A204.1 (cell line): Measurements from ENCODE around the gene IGSF1.
"Not testable (repeated sequence)": the region's sequence is repeated elsewhere in the genome, so short reads cannot be mapped to it uniquely, and the experiment has no call there.

Experiments
- FAIRE-seq: peaks from 2 replicates; lab custom pipeline; 2012; peaks lifted over from hg19 to GRCh38; lab: Jason Lieb, UNC

Gene IGSF1

DNA sequence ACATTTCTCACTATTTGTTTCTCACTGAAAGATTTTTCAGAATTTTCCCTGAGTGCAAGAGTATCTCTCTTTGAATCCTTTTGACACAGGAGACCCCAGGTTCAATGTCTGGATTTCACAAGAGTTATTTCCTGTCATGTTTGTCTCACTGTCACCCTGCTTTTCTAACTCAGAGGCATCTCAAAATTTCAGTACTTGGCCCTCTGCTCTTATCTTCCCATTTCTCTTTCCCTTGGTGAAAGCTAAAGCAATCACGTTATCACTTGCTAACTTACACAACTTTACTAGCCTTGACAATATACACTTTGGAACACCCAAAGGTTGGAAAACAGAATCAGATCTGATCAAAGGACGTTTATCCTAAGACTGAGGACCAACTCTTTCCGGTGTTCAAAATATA, 17.3 kb downstream of the IGSF1 start:
- no peak for FAIRE-seq

DNA sequence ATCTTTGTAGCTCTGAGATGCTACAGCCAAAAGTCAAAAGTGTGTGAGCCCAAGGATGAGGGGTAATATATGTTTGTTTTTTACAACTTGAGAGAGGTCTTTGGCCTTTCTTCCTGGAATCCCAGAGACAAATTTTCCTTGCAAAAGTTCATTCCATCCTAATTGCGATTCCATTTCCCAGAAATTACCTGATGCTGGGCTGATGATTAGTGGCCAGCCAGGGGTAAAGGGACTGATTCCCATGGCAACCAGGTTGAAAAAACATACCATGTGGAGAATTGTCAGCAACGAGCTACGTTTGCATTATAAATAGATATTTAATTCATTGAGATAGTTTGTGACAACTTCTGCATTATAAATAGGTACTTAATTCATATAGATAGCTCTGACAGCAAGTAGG, 17.8 kb downstream of the IGSF1 start:
- no peak for FAIRE-seq

DNA sequence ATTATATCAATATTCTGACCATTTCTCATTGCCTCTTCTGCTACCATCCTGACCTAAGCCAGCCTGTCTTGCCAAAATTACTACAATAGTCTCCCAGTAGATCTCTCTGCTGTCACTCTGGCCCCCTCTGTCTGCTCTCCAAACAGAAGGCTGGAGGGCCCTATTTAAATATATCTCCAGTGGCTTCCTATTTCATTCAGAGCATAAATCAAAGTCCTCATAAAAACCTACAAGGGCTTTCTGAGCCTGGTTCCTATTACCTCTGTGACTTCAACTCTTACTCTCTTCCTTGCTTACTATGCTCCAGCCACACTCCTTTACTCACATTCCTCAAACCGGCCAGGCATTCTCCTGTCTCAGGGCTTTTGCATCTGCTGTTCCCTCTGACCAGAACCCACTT, 19.0 kb downstream of the IGSF1 start:
- FAIRE-seq, result no peak

DNA sequence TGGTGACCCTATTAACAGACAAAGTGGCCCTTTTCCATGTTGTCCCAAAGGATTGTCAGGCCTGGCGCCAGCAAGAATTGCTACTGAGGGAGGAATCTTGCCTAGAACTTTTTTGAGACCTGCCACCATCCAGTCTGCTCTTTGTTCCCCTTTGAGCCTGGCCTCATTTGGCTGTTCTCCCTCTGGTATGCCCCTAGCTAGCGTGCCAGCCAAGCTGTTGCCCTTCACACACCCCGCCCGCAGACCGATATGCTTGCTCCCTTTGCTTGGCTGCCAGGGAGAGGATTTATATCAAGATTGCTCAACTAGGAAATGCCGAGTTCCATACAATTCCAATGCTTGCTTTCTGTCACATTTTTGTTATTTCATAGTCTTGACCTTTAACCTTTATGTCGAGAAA, 24.4 kb downstream of the IGSF1 start:
- FAIRE-seq, result no peak

DNA sequence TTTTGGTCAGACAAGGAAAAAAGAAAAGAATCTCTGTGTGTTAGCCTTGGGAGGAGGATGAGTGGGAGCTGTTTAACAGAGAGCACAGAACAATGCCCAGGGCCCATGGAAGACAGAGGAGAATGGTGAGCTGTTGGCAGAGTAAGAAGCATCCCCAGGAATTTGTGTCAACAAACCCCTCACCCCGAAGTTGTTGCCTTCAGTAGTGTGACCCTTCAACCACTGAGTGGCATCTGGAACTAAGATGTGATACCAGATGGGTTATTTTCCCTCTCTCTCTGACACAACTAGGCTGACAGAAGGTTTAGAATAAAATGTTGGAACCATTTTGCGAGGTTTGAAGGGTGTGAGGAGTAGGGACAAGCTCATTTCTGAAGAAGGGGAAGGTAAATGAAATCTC, 25.1 kb downstream of the IGSF1 start:
- no peak for FAIRE-seq

DNA sequence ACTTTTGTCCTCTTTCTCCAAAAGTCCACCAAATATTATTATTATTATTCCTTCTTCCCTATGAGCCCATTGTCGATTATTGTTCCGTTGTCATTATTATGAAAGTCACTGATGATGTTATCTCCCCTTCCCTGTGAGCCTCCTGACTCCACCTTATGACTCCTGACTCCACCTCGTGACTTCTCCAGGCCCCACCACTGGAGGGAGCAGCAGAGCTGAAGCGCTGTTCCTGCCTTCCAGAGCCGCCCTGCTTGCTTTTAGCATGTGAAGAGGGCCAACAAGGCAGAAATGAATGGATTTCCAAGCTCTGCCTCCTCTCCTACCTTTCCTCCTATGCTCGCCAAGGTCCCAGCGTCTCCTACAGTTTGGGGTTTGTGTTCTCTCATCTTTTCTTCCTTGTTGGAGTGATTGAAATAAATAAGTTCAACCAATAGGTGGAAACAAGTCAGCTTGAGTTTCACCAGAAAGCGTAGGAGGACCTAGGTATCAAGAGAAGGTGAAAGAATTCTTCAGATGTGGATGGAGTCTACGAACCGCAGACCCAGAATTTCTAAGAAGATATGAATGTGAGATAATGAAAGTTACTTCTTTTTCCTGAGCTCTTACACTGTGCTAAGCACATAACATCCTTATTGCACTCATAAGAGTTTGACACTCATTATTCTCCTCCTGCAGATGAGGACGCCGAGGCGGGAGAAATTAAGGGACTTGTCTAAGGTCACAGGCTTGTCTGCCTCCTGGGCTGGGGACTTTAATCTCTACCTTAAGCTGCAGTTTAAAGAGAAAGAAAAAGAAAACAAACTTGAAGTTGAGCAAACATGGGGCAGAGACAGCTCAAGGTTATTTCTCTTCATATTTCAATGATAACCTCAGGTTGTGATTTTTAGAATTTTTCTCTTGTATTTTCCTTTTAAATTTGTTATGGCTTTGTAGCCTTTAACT, 26.1 kb downstream of the IGSF1 start:
- FAIRE-seq, result no peak

DNA sequence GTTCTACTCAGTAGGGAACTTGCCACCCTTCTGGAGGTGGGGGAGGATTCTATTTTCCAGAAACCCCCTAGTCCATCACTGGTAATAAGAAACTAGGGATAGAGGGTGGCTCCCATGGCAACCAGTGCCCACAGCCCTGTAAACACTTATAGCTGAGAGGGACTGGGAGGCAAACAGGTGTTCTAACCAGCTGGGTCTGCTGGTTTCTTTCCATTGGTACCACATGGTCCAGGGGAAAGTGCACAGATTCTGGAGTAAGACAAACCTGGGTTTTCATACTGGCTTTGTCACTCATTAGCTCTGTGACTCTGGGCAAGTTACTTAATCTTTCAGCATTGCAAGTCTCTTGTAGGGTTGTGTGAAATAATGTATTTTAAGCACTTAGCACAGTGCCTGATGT, 26.9 kb downstream of the IGSF1 start:
- no peak for FAIRE-seq

DNA sequence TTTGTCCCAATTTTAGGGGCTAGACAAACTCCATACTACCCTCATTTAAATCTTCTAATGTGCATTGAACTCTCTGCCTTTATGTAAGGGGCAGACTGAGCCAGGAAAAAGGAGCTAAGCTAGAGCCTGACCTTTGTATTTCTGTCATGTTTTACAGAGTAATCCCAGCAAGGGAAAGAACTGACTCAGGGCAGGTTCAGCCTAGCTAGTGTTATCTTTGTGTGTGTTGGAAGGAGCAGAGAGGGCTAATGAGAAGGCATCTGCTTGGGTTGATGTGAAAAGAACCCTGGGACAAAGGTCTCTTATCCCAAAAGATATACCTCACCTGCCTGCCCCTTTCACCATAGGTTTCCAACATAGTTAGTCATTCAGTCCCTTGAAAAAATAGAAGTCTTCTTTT, 31.7 kb downstream of the IGSF1 start:
- FAIRE-seq, result no peak

DNA sequence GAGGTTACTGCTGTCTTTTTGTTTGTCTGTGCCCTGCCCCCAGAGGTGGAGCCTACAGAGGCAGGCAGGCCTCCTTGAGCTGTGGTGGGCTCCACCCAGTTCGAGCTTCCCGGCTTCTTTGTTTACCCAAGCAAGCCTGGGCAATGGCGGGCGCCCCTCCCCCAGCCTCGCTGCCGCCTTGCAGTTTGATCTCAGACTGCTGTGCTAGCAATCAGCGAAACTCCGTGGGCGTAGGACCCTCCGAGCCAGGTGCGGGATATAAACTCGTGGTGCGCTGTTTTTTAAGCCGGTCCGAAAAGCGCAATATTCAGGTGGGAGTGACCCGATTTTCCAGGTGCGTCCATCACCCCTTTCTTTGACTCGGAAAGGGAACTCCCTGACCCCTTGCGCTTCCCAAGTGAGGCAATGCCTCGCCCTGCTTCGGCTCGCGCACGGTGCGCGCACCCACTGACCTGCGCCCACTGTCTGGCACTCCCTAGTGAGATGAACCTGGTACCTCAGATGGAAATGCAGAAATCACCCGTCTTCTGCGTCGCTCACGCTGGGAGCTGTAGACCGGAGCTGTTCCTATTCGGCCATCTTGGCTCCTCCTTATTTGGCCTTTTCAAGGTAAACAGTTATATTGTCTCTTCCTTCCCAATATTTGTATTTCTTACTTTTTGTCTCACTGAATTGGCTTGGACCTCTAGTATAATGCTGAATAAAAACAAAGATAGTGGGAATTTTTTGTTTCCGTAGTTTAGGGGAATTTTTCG, 37.9 kb downstream of the IGSF1 start:
- not testable (repeated sequence) for FAIRE-seq

DNA sequence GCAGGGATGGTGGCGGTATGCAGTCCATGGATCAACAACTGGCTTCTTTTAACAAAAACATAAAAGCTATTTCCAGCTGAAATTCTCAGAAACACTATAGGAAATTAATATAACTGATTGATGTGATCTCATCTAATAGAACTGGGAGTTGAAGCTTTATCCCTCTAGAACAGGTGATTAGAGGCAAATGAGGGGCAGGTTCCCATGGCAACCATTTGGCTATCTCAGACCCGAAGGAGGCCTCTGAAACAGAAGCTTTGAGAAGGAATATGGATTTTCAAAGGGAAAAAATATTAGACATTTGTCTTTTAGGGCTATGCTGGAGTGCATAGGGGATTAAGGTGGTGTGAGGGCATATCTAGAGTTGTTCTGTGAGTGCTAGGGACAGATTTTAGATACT, 50.0 kb downstream of the IGSF1 start:
- FAIRE-seq, result no peak

DNA sequence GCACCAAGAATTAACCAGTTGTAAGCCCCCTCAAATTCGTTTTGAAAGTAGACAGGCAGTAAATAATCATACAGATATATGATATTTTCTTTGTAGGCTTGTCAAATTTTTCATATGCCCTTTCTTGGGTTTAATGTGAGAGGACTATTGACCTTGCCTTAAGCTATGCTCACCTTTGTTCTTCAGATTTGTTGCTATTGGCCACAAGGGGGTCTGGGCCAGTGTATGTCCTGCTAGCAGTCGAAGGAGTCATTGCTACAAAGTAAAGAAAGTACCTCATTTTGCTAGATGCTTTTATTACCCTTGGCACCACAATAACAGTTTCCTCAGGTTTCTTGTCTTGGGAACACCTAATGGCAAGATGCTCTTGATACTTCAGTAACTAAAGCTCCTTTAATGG, 51.7 kb downstream of the IGSF1 start:
- no peak for FAIRE-seq

DNA sequence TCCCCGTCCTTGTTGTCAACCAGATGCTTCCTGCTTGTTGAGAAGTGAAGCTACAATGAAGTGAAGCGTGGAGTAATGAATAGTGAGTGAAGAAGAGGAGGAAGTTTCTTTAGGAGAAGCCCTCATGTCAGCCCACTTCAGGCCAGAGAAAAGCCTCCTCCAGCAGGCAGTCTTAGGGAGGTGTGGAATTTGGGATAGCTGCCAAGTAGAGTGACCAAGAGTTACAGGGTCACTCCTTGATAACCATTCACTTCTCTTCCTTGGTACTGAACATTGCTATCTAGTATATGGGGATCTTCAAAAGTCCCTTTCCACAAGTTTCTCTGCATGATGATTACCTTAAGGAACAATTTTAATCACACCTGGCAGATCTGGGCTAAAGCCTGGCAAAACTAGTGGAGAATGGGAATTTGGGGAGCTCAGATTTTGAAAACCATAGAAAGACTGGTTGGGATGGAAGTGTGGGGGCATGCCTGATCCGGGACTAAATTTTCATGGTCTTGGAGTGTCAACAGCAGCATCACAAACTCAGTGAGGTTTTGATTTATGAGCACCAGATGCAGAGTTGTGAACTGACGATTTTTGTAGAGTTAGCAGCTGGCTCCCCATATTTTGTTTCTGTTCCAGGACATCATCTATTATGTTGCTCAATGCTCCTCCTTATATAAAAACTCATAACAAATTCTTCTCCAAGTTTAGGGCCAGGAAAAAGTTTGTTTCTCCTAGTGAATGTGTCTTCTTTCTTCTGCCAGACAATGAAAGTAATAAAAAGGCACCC, 53.1 kb downstream of the IGSF1 start:
- FAIRE-seq, result no peak

DNA sequence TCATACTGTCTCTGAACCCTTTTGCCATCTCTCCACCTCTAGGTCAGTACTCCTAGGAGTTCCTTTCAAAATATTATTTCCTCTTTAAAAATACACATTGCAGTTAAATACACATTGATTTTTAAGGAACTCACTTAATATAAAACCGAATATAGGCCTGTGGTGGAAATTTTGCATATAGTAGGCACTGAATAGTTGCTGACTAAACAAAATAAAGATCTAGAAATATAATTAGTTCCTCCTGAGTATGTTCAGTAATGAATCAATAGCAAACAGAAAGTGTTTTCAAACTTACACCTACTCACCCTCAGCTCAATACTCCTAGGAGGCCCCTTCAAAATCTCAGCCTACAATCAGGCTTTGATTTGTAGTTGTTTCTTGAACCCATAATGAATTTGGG, 61.5 kb downstream of the IGSF1 start:
- FAIRE-seq, result no peak

DNA sequence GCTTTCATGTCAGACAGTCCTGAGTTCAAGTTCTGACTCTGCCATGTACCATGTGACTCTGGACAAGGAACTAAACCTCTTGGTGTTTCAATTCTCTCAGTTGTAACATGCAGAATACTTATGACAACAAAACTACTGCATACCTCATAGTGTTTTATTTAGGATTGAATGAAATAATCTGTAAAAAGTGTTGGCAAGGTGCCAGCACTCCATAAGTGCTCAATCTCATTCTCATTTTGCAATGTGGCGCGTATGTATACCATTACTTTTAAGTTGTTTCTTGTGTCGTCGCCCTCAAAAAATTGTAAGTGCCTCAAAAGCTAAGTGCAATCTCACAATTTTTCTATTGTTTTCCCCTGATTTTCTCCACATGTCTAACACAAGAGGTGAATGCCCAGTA, 62.5 kb downstream of the IGSF1 start:
- FAIRE-seq, result no peak

DNA sequence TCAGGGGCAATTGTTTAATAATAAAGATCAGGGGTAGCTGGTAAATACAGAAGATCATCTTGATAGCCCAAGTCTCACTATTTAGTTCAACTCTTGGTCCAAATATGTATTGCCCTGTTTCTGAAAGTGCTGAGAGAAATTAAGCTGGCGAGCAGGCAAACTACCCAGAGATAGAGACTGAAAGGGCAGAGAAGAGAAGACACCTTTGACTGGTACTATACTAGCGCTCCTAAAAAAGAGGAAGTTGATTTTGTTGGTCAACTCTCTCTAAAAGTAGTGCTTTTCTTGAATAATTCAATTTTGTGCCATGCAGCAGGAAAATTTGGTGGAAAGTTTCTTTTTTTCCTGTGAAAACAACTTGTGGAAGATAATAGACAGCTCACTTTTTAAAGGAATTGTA, 64.0 kb downstream of the IGSF1 start:
- no peak for FAIRE-seq
